T-helper 17 cell (primary cell): ENCODE data around the gene ECM1. TPM values are rescaled to one million over a fixed set of nuclear protein-coding genes. Genes with fewer than 3 reads are reported as not detected.

Experiments used
- ATAC-seq: fragments of 150-1000 bp; cut with Tn5 transposase; 2 replicates; pipeline ENCODE4 v1.10.0; 2021; ENCODE audit warnings: mild to moderate bottlenecking, moderate library complexity
- DNase-seq, 3 donors: peaks; one replicate each; pipeline versions ENCODE4 v3.0.0 to v3.0.0-alpha.2; 2020 to 2021
- H3K9me3 ChIP-seq: one replicate; pipeline ENCODE4 v1.7.0; 2013; ENCODE audit warnings: low read length, mild to moderate bottlenecking; ENCODE audit not compliant: control insufficient read depth, poor library complexity, severe bottlenecking
- H3K27ac Mint-ChIP-seq: one replicate; pipeline ENCODE4 v1.8.0; 2022; ENCODE audit warnings: mild to moderate bottlenecking, moderate library complexity, mixed read lengths
- H3K27me3 Mint-ChIP-seq: one replicate; pipeline ENCODE4 v1.8.0; 2022; ENCODE audit warnings: mixed read lengths
- H3K36me3 Mint-ChIP-seq: one replicate; pipeline ENCODE4 v1.8.0; 2022; ENCODE audit warnings: low read depth, mixed read lengths
- H3K4me1 Mint-ChIP-seq: one replicate; pipeline ENCODE4 v1.8.0; 2022; ENCODE audit warnings: mild to moderate bottlenecking, mixed read lengths
- H3K4me3 Mint-ChIP-seq: one replicate; pipeline ENCODE4 v1.8.0; 2022; ENCODE audit warnings: mild to moderate bottlenecking, moderate library complexity, mixed read lengths
- total RNA-seq, 4 donors: library from RNA in 2 of 4; stranded (reverse) in 2 of 4; gene quantifications; one replicate each; pipeline ENCODE4 v1.2.3 and lab custom pipeline; 2022 to 2026

Gene ECM1
- total RNA-seq, 2 donors from 2014 or later = 0.25 to 0.70 TPM

DNA sequence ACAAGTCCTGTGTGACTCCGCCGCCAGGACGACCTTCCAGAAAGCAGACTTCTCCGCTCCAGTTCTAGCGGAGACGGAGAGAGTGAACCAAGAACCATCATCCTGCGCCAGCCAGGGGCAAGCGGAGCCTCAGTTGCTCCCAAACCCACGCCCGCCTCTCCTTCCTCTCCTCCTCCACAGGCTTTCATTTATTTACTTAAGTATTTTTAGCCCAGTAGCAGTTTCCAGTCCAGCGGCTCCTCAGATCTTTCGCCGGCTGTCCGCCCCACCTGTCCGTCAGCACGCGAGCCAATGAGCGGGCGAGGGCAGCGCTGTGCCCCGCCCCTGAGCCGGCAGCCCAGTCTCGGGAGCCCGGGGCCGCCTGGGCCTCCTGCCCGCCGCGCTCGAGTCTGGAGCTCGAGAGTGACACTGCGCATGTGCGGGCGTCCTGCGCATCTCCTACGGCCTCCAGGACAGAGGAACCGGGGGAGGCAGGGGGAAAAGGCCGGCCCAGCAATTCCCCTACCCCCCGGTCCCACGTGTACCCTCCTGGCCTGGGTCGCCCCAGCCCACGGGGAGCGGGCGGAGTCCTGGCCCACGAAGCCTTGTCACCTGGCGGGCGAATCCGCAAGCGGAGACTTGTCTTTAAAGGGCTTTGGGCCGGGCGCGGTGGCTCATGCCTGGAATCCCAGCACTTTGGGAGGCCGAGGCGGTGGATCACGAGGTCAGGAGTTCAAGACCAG, 7.6 kb downstream of the ECM1 start, which contains the start of gene FALEC:
FALEC (plus strand) TSS at position 425 of the 722 bp plus-strand sequence.
- H3K9me3 ChIP-seq = no peaks in the 10 kb centered on the region
- Mint-ChIP-seq H3K4me3 (peak within 1 kb of the TSS; percentile 93), H3K4me1 (peaks cover 6% of the 10 kb centered on the region), H3K27ac (peak within 1 kb of the TSS; percentile 97), H3K27me3 (no peaks in the 10 kb centered on the region), H3K36me3 (peaks cover 2% of the 10 kb centered on the region)
- DNase-seq (peak; percentile 83 to 90 (median 86)), ATAC-seq (peak; percentile 99)

DNA sequence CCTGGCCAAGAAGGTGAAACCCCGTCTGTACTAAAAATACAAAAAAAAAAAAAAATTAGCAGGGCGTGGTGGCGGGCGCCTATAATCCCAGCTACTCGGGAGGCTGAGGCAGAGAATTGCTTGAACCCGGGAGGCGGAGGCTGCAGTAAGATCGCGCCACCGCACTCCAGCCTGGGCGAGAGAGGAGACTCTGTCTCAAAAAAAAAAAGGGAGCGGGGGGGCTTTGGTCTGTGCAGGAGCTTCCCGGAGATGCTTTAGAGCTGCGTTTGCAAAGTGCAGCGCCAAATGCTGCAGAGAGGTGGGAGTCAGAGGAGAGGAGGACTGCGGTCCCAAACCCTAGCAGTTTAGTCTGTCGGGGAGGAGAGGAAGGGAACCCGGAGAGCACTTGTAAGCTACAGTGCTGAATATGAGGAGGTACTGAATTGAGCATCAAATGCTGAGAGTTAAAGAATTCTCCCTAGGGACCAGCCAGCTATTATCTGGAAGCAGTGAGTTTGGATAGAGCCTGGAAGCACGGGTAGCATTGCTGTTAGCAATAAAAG, 8.2 kb downstream of the ECM1 start:
- no peaks in the 10 kb centered on the region for H3K9me3 ChIP-seq
- ATAC-seq = peak; percentile 9
- peaks cover 6% of the 10 kb centered on the region for H3K4me1 Mint-ChIP-seq
- H3K27me3 Mint-ChIP-seq = no peaks in the 10 kb centered on the region
- H3K4me3 Mint-ChIP-seq = peak overlapping the region; percentile 93
- H3K36me3 Mint-ChIP-seq = peaks cover 2% of the 10 kb centered on the region
- no peak for DNase-seq
- peak overlapping the region; percentile 97 for H3K27ac Mint-ChIP-seq

DNA sequence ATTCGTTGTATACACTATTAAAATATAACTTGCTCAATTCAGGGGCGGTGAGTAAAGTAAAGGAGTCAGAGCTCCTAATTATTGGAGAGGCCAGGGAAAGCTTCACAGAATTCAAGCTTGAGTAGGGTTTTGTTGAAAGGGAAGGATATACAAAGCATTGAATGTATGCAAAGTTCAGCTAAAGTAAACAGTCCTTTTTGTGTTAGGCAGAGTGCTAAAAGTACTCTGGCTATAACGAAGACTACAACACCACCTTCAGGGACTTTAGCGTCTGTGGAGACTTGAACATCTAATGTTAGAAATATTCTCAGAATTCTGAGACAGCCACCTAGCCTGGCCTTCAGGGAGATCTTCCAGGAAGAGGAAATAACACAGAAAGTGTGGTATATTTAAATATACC, 8.7 kb downstream of the ECM1 start:
- H3K4me1 Mint-ChIP-seq = peaks cover 6% of the 10 kb centered on the region
- DNase-seq = no peak
- no peaks in the 10 kb centered on the region for H3K9me3 ChIP-seq
- no peak overlapping the region for H3K27ac Mint-ChIP-seq
- H3K27me3 Mint-ChIP-seq = no peaks in the 10 kb centered on the region
- no peak for ATAC-seq
- peaks cover 2% of the 10 kb centered on the region for H3K36me3 Mint-ChIP-seq
- peak overlapping the region; percentile 93 for H3K4me3 Mint-ChIP-seq

DNA sequence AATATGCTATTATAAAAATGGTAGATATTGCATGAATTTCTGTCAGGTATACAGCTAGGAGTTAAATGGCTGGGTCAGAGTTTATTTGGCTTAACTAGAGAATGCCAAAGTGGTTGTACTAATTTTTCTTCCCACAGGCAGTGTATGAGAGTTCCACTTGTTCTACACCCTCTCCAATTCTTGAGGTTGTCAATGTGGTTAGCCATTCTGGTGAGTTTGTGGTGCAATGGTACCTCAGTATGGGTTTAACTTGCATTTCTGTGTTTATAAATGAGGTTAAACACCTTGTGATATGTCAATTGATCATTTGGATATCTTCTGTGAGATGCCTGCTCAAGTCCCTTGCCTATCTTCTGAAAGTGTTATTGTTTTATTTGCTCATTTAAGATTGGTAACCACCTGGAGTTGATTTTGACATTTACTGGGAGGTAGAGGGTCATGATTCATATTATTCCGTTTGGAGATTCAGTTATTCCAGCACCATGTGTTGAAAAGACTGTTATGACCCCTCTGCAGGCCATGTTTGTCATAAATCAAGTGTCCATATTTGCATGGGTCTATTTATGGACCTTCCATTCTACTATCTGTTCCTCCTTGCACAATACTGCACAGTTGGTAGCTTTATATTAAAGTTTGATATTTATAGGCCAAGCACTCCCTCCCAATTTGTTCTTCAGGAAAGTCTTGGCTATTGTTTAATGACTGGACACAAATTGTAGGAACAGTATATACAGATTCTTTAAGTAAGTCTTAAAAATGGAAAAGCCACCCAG, 13.5 kb downstream of the ECM1 start:
- DNase-seq (no peak), ATAC-seq (no peak)
- no peaks in the 10 kb centered on the region for H3K27me3 Mint-ChIP-seq
- no peak overlapping the region for H3K27ac Mint-ChIP-seq
- H3K4me3 Mint-ChIP-seq = no peak overlapping the region
- H3K4me1 Mint-ChIP-seq = peaks cover 2% of the 10 kb centered on the region
- H3K36me3 Mint-ChIP-seq = no peaks in the 10 kb centered on the region
- no peaks in the 10 kb centered on the region for H3K9me3 ChIP-seq

DNA sequence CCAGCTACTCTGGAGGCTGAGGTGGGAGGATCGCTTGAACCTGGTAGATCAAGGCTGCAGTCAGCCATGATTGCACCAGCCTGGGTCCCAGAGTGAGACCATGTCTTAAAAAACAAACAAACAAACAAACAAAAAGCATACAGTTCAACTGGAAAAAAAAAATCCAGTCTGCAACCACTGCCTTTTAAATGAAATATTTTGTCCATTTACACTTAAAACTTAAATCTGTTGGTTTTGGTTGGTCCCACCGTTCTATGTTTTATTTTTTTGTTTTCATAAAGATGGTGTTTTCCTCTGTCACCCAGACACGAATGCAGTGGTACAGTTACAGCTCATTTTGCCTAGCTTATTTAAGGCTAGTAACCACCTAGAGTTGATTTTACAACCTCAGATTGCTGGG, 17.4 kb downstream of the ECM1 start:
- Mint-ChIP-seq H3K27me3 (no peaks in the 10 kb centered on the region), H3K36me3 (no peaks in the 10 kb centered on the region), H3K27ac (no peak overlapping the region), H3K4me3 (no peak overlapping the region), H3K4me1 (no peaks in the 10 kb centered on the region)
- no peaks in the 10 kb centered on the region for H3K9me3 ChIP-seq
- ATAC-seq (no peak), DNase-seq (no peak)

DNA sequence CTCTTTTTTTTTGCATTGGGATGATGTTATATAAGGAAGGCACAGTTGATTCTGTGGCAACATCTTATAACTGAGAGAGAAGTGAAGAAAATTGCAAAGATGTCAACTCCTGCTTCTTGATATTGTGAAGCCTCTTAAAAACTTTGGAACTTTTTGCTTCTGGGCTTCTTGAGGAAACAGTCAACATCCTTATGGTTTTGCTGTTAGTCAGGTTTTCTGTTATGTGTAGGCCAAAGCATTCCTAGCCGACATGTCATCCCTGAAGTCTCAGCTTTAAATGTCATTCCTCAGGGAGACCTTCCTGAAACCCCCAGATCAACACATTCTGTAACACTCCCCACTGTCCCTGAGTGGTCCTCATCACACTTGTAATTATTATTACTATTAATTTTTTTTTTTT, 20.3 kb downstream of the ECM1 start:
- DNase-seq = no peak
- H3K27me3 Mint-ChIP-seq = no peaks in the 10 kb centered on the region
- H3K4me1 Mint-ChIP-seq = peaks cover 4% of the 10 kb centered on the region
- H3K4me3 Mint-ChIP-seq = no peak overlapping the region
- no peak overlapping the region for H3K27ac Mint-ChIP-seq
- peaks cover 2% of the 10 kb centered on the region for H3K36me3 Mint-ChIP-seq
- no peak for ATAC-seq
- H3K9me3 ChIP-seq = no peaks in the 10 kb centered on the region

DNA sequence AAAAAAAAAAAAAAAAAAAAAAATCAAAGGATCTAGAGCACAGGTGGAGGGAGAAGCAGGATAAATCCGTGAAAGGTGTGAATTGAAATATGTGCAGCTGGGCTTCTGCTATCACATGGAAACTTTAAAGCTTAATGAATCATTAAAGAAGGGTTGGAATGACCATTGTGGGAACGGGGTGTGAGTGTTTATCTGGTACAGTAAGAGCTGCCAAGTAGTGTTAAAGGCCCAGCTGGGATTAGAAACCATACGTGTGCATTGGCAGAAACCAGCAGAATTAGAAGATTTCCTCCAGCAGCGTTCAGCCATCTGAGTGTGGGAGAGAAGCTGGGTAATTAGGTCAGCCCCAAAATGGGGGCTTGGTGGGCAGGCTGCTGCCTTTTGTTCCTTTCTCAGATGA, 21.1 kb downstream of the ECM1 start:
- Mint-ChIP-seq H3K4me3 (no peak overlapping the region), H3K4me1 (peaks cover 4% of the 10 kb centered on the region), H3K36me3 (peaks cover 2% of the 10 kb centered on the region), H3K27me3 (no peaks in the 10 kb centered on the region), H3K27ac (no peak overlapping the region)
- ATAC-seq (no peak), DNase-seq (no peak)
- no peaks in the 10 kb centered on the region for H3K9me3 ChIP-seq

DNA sequence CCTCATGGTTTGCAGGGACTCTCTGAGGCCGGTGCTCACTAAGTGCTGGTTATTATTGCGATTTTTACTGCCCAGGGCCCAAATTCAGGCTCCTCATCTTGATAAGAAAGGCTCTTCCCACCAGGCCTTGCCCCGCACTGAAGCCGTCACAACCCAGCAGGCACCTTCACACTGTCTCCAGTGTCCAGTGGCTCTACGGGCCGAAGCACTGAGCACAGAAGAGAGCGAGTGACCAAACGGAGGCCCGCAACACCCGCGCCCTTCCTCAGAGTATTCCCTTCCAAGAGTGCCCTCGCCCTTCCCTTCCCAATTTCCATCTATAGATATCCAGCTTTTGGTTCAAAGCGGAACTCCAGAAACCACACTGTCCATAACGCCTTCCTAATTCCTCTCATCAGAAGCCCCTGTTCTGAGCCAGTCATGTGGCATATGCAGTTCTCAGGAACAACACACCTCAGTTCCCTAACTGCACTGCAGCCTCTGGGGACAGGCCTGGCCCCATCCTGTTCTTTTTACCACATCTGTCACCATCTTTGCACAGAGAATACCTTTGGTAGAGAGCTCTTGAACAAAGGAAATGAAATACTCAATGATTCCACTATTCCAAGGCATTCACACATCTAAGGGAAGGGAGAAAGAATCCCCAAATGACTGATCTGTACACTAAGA, 22.7 kb downstream of the ECM1 start:
- peaks cover 4% of the 10 kb centered on the region for H3K4me1 Mint-ChIP-seq
- ATAC-seq (no peak), DNase-seq (no peak)
- H3K27ac Mint-ChIP-seq = no peak overlapping the region
- H3K9me3 ChIP-seq = no peaks in the 10 kb centered on the region
- H3K4me3 Mint-ChIP-seq = no peak overlapping the region
- peaks cover 2% of the 10 kb centered on the region for H3K36me3 Mint-ChIP-seq
- H3K27me3 Mint-ChIP-seq = peaks cover under 1% of the 10 kb centered on the region

DNA sequence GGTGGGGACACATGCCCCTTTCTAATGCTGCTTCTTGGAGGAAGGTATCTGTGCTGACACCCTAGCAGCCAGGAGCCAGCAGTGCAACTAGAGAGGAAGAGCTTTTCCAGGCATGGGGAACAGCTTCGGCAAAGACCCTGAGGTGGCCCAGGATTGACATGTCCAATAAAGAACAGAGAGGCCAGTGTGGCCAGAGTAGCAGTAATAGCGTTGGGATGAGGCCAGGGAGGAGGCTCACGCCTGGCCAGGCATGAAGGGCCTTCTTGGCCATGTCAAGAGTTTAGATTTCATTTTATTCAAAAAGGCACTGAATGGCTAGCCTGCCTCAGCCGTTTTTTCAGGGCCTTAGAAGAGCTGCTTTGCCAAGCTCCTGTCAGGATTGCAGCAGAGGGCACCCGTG, 25.0 kb downstream of the ECM1 start:
- ATAC-seq = no peak
- no peak overlapping the region for H3K27ac Mint-ChIP-seq

DNA sequence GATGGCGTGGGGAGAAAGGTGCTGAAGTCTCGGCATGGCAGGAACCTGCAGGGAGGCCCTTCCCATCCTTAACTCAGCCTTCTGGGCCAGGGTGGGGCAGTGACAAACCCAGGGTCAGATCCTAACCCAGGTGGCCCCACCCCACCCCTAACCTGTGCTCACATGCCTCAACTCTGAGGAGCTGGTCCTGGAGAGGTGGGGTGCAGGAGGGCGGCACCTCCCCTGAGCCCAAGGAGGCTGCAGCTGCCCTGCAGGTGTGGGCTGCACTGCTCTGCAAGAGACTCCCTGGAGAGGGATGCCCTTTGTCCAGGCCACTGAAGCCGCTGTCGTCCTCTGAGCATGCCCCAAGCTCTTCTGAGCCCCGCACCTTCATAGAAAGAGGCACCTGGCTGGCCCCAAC, 26.1 kb downstream of the ECM1 start:
- H3K9me3 ChIP-seq = no peaks in the 10 kb centered on the region

More for the DNA sequence above, 25.0 kb downstream of the ECM1 start:
- H3K9me3 ChIP-seq = no peaks in the 10 kb centered on the region
- no peak overlapping the region for H3K4me3 Mint-ChIP-seq
- H3K27me3 Mint-ChIP-seq = peaks cover 10% of the 10 kb centered on the region
- H3K4me1 Mint-ChIP-seq = peaks cover 4% of the 10 kb centered on the region
- no peak for DNase-seq
- H3K36me3 Mint-ChIP-seq = peaks cover 2% of the 10 kb centered on the region

DNA sequence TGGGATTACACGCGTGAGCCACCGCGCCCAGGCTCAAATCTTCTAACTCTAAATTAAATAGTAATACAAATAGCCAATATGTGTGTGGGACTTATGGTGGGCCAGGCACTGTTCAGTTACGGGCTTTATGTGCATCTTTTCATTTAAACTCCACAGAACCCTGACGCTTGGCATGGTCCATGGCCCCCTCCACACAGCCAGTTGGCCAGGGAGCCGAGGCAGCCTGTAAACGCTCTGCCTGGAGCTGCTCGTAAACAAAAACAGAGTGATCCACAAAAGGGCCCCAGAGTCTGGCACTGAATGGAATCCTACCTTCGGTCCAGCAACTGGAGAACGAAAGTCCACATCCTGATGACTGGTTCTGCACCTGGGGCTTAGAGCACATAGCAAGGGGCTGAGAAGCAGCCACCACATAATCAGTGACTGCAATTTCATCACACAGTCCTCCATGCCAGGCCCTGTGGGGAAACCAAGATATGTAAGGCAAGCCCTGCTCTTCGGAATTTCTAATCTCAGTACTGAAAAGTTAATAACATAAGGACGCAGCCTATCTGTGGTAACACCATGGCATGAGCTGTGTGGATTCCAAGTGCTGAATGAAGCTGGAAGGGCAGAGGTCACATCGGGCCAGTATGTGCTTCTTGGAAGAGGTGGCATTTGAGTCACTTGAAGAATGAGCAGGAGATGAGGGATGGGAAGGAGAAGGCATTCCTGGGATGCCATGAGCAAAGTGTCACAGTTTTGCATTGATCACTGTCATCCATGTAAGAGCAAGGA, 27.8 kb downstream of the ECM1 start:
- Mint-ChIP-seq H3K4me3 (no peak overlapping the region), H3K36me3 (peaks cover 2% of the 10 kb centered on the region), H3K27ac (peak overlapping the region; percentile 9), H3K4me1 (peaks cover 4% of the 10 kb centered on the region), H3K27me3 (peaks cover 10% of the 10 kb centered on the region)
- no peak for ATAC-seq
- DNase-seq = no peak
- H3K9me3 ChIP-seq = no peaks in the 10 kb centered on the region

More for the DNA sequence above, 26.1 kb downstream of the ECM1 start:
- Mint-ChIP-seq H3K4me1 (peaks cover 4% of the 10 kb centered on the region), H3K36me3 (peaks cover 2% of the 10 kb centered on the region), H3K27me3 (peaks cover 10% of the 10 kb centered on the region), H3K4me3 (no peak overlapping the region), H3K27ac (no peak overlapping the region)
- ATAC-seq (no peak), DNase-seq (no peak)

DNA sequence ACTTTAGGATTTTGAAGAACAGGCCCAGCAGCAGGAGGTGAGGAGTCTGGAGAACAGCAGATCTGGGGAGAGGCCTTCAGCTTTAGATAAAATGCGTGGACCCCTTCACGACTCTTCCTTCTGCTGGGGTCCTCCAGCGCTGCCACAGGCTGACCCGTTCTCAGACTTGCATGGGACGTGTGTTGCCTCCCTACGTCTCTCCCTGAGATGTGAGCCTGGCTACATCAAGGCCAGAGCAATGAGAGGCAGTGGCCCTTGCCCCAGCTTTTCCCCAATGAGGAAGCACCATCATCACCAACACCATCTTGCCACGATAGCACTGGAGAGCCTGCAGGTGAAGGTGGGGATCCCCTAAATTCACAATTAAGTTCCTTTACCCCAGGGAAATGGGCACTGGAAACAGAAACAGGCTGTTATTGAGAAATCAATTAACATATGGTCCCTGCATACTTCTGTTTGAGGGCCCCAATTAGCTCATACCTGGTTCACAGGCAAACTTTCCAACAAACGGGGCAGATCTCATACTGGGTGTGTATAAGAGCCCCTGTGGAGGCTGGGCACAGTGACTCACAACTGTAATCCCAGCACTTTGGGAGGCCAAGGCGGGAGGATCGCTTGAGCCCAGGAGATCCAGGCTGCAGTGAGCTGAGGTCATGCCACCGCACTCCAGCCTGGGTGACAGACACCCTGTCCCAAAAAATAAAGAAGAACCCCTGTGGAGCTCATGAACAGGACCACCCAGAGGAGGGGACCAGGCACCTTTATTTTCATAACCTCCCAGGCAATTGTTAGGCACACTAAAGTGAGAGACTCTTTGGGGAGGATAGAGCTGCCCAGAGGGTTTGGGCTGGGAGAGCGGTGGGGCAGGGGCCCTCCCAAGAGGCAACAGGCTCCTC, 29.2 kb downstream of the ECM1 start:
- Mint-ChIP-seq H3K36me3 (peaks cover 2% of the 10 kb centered on the region), H3K4me3 (no peak overlapping the region), H3K27me3 (peaks cover 12% of the 10 kb centered on the region), H3K27ac (no peak overlapping the region), H3K4me1 (peaks cover 4% of the 10 kb centered on the region)
- no peaks in the 10 kb centered on the region for H3K9me3 ChIP-seq
- DNase-seq (no peak), ATAC-seq (no peak)
